Upper lobe of right lung (tissue), 1 donor: ENCODE measurements around the gene CCDC91. TPM values are rescaled to one million over a fixed set of nuclear protein-coding genes. Genes with fewer than 3 reads are reported as not detected.
"Not testable (repeated sequence)": the region's sequence is repeated elsewhere in the genome, so short reads cannot be mapped to it uniquely, and the experiment has no call there.

ENCODE experiments used
- ATAC-seq: fragments of 200-7000 bp; cut with Tn5 transposase; one replicate; pipeline ENCODE4 v1.9.1; 2020; ENCODE audit warnings: mild to moderate bottlenecking, moderate library complexity
- DNase-seq: peaks from one replicate; pipeline ENCODE4 v3.0.0-alpha.2; 2020
- H3K27ac ChIP-seq: fragments of 200-600 bp; one replicate; pipeline ENCODE4 v1.8.0; 2022
- H3K27me3 ChIP-seq: fragments of 200-600 bp; one replicate; pipeline ENCODE4 v1.8.0; 2022; ENCODE audit warnings: mild to moderate bottlenecking
- H3K36me3 ChIP-seq: fragments of 200-600 bp; one replicate; pipeline ENCODE4 v1.8.0; 2022
- H3K4me1 ChIP-seq: fragments of 200-600 bp; one replicate; pipeline ENCODE4 v1.8.0; 2022
- H3K4me3 ChIP-seq: fragments of 200-600 bp; one replicate; pipeline ENCODE4 v1.8.0; 2022; ENCODE audit warnings: mild to moderate bottlenecking
- H3K9me3 ChIP-seq: fragments of 200-600 bp; one replicate; pipeline ENCODE4 v1.8.0; 2022
- intact Hi-C: fragments of 100-400 bp; cut with DNase I; formaldehyde crosslinking; loops from one replicate; pipeline ENCODE4 v1.11.0; 2022
- total RNA-seq: library from RNA; stranded (reverse); fragmentation: NEBNext Ultra II Directional; extraction: Animal tissue kit (Norgen Biotek cat#: 25700); gene quantifications from one replicate; pipeline ENCODE4 v1.2.1, GENCODE V29; 2021
- TF ChIP-seq, protein P1 (sequence below): fragments of 200-600 bp; IDR thresholded peaks from one replicate; pipeline ENCODE4 v1.8.0; 2022; ENCODE audit warnings: antibody characterized with exemption
- donor health status: DM: no; HTN: yes; CAD: no; lungs with severe emphysema.

CCDC91 gene
- total RNA-seq, 1 donor from 2014 or later = 33.4 TPM

DNA sequence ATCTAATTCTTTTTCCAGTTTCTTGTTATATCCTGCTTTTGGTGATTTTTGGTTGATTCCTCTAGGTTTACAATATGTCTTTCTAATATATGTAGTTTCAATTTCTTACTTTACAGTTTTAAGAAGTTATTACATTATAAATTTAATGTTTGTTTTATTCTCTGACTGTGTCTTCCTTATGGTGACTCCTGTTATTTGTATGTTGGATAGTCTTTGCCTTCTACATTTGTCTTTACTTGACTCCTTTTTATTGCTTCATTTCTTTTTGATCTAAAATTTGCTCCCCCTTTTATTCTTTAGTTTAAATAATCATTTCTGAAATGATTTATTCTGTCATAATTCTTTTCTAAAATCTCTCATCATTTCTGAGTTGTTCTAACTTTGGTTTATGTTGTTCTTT lies 125.8 kb downstream of the CCDC91 start:
- Histone ChIP-seq H3K27me3 (no peaks in the 10 kb centered on the region), H3K4me1 (no peaks in the 10 kb centered on the region), H3K9me3 (no peaks in the 10 kb centered on the region), H3K4me3 (no peak overlapping the region), H3K36me3 (no peaks in the 10 kb centered on the region), H3K27ac (no peak overlapping the region)
- TF ChIP-seq, protein P1, sequence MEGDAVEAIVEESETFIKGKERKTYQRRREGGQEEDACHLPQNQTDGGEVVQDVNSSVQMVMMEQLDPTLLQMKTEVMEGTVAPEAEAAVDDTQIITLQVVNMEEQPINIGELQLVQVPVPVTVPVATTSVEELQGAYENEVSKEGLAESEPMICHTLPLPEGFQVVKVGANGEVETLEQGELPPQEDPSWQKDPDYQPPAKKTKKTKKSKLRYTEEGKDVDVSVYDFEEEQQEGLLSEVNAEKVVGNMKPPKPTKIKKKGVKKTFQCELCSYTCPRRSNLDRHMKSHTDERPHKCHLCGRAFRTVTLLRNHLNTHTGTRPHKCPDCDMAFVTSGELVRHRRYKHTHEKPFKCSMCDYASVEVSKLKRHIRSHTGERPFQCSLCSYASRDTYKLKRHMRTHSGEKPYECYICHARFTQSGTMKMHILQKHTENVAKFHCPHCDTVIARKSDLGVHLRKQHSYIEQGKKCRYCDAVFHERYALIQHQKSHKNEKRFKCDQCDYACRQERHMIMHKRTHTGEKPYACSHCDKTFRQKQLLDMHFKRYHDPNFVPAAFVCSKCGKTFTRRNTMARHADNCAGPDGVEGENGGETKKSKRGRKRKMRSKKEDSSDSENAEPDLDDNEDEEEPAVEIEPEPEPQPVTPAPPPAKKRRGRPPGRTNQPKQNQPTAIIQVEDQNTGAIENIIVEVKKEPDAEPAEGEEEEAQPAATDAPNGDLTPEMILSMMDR = no peak
- ATAC-seq = no peak
- intact Hi-C loops = no loop called here
- no peak for DNase-seq

- Histone ChIP-seq H3K27me3 (no peaks in the 10 kb centered on the region), H3K27ac (no peak overlapping the region), H3K4me3 (no peak overlapping the region), H3K9me3 (no peaks in the 10 kb centered on the region), H3K36me3 (no peaks in the 10 kb centered on the region), H3K4me1 (no peaks in the 10 kb centered on the region)
- no peak for ATAC-seq
- DNase-seq = no peak
- intact Hi-C loops = no loop called here
- TF ChIP-seq, protein P1 = no peak
Observed at GRCh38 chr12:28318273-28318672, 128.0 kb downstream of the CCDC91 start.

- H3K27ac ChIP-seq = no peak overlapping the region
- no peaks in the 10 kb centered on the region for H3K4me1 ChIP-seq
- H3K36me3 ChIP-seq = no peaks in the 10 kb centered on the region
- H3K27me3 ChIP-seq = no peaks in the 10 kb centered on the region
- no peaks in the 10 kb centered on the region for H3K9me3 ChIP-seq
- TF ChIP-seq, protein P1 = no peak
- DNase-seq = no peak
- intact Hi-C loops = no loop called here
- no peak overlapping the region for H3K4me3 ChIP-seq
- ATAC-seq = no peak
Observed at GRCh38 chr12:28320353-28320752, 130.1 kb downstream of the CCDC91 start.

DNA sequence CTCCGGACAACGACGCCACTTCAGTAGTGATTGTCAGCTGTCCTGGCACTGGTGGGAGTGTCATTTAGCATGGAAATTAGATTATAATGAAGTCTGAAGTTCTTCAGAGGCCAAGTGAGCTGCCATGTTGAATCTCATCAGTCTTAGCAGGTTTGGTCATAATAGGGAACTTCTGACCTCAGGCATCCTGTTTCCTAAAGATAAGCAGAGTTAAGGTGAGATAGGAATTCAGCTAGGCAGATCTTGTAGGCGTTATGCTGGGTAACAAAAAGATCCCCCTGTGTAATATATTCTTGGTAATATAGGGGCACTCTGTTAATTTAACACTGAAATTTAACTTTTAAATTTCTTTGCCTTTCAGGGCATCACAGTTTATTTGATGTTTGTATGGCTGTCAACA lies 137.5 kb downstream of the CCDC91 start:
- H3K27ac ChIP-seq = no peak overlapping the region
- no peaks in the 10 kb centered on the region for H3K36me3 ChIP-seq
- no peaks in the 10 kb centered on the region for H3K27me3 ChIP-seq
- TF ChIP-seq, protein P1 = no peak
- H3K4me1 ChIP-seq = no peaks in the 10 kb centered on the region
- intact Hi-C loops = no loop called here
- no peak for DNase-seq
- H3K4me3 ChIP-seq = no peak overlapping the region
- no peak for ATAC-seq
- H3K9me3 ChIP-seq = no peaks in the 10 kb centered on the region

- Histone ChIP-seq H3K9me3 (no peaks in the 10 kb centered on the region), H3K27me3 (no peaks in the 10 kb centered on the region), H3K4me3 (no peak overlapping the region), H3K4me1 (no peaks in the 10 kb centered on the region), H3K27ac (no peak overlapping the region), H3K36me3 (no peaks in the 10 kb centered on the region)
- TF ChIP-seq, protein P1 = no peak
- intact Hi-C loops = no loop called here
- ATAC-seq (no peak), DNase-seq (no peak)
Observed at GRCh38 chr12:28328967-28329366, 138.7 kb downstream of the CCDC91 start.

DNA sequence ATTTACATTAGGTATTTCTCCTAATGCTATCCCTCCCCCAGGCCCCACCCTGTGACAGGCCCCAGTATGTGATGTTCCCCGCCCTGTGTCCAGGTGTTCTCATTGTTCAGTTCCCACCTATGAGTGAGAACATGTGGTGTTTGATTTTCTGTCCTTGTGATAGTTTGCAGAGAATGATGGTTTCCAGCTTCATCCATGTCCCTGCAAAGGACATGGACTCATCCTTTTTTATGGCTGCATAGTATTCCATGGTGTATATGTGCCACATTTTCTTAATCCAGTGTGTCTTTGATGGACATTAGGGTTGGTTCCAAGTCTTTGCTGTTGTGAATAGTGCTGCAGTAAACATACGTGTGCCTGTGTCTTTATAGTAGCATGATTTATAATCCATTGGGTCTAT lies 139.5 kb downstream of the CCDC91 start:
- H3K4me1 ChIP-seq, H3K27ac ChIP-seq, ATAC-seq, H3K27me3 ChIP-seq, H3K36me3 ChIP-seq, DNase-seq, intact Hi-C loops, H3K9me3 ChIP-seq, H3K4me3 ChIP-seq: not testable (repeated sequence)

DNA sequence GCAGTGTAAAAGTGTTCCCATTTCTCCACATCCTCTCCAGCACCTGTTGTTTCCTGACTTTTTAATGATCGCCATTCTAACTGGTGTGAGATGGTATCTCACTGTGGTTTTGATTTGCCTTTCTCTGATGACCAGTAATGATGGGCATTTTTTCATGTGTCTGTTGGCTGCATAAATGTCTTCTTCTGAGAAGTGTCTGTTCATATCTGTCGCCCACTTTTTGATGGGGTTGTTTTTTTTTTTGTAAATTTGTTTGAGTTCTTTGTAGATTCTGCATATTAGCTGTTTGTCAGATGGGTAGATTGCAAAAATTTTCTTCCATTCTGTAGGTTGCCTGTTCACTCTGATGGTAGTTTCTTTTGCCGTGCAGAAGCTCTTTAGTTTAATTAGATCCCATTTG lies 140.0 kb downstream of the CCDC91 start:
- H3K27ac ChIP-seq, intact Hi-C loops, H3K4me3 ChIP-seq, DNase-seq, H3K27me3 ChIP-seq, H3K4me1 ChIP-seq, H3K9me3 ChIP-seq, ATAC-seq, H3K36me3 ChIP-seq: not testable (repeated sequence)
